Subcutaneous abdominal adipose tissue (tissue), 5 donors: ENCODE results near the gene PRDX4.

ENCODE experiments used
- H3K27ac ChIP-seq: one replicate; pipeline ENCODE4 v1.7.0; 2013; ENCODE audit warnings: low read depth, mild to moderate bottlenecking, inconsistent platforms, low read length, moderate library complexity
- H3K27me3 ChIP-seq, 5 donors: one replicate each; pipeline ENCODE4 v1.7.0; 2013; ENCODE audit warnings: low read length in 5 of 5, inconsistent platforms in 1 of 5; ENCODE audit not compliant: control insufficient read depth in 5 of 5, insufficient read depth in 4 of 5
- H3K36me3 ChIP-seq, 5 donors: one replicate each; pipeline ENCODE4 v1.7.0; 2013; ENCODE audit warnings: low read length in 5 of 5; ENCODE audit not compliant: control insufficient read depth in 5 of 5, insufficient read depth in 5 of 5
- H3K4me1 ChIP-seq, 5 donors: one replicate each; pipeline ENCODE4 v1.7.0; 2013; ENCODE audit warnings: low read length in 5 of 5, mild to moderate bottlenecking in 3 of 5, moderate library complexity in 1 of 5; ENCODE audit not compliant: control insufficient read depth in 5 of 5, insufficient read depth in 5 of 5
- H3K4me3 ChIP-seq, 5 donors: one replicate each; pipeline ENCODE4 v1.7.0; 2013; ENCODE audit warnings: low read length in 5 of 5, low read depth in 1 of 5
- H3K9ac ChIP-seq, 5 donors: one replicate each; pipeline ENCODE4 v1.7.0; 2013; ENCODE audit warnings: low read length in 5 of 5, mild to moderate bottlenecking in 4 of 5, moderate library complexity in 3 of 5
- H3K9me3 ChIP-seq, 5 donors: one replicate each; pipeline ENCODE4 v1.7.0; 2013; ENCODE audit warnings: low read length in 5 of 5; ENCODE audit not compliant: control insufficient read depth in 5 of 5
- donor health status: healthy.
- donor health status: healthy.
- donor health status: healthy.
- donor health status: healthy.
- donor health status: healthy.

The PRDX4 gene

GRCh38 chrX:23667239-23668177, at the start of gene PRDX4:
TSS of gene PRDX4 (plus strand) at chrX:23667493. CDS start at chrX:23667571, 78 bp downstream.
- Histone ChIP-seq H3K27ac (no peak within 1 kb of the TSS), H3K9ac (peak within 1 kb of the TSS; percentile 52 to 75 (median 73)), H3K27me3 (peaks cover 0 to 3% (median 0%) of the 10 kb centered on the region in 5 donors), H3K9me3 (no peaks in the 10 kb centered on the region), H3K36me3 (no peaks in the 10 kb centered on the region), H3K4me3 (peak within 1 kb of the TSS; percentile 60 to 77 (median 75)), H3K4me1 (peaks cover 0 to 17% (median 7%) of the 10 kb centered on the region in 5 donors)

GRCh38 chrX:23621621-23622265, 45.5 kb upstream of the PRDX4 start:
- Histone ChIP-seq H3K4me3 (no peak overlapping the region), H3K36me3 (no peaks in the 10 kb centered on the region), H3K9ac (no peak overlapping the region), H3K27ac (no peak overlapping the region), H3K9me3 (peaks cover 0 to 3% (median 0%) of the 10 kb centered on the region in 5 donors), H3K4me1 (no peaks in the 10 kb centered on the region), H3K27me3 (peaks cover 0 to 15% (median 10%) of the 10 kb centered on the region in 5 donors)

GRCh38 chrX:23623797-23624196, 43.5 kb upstream of the PRDX4 start:
- no peaks in the 10 kb centered on the region for H3K4me1 ChIP-seq
- H3K36me3 ChIP-seq: no peaks in the 10 kb centered on the region
- H3K4me3 ChIP-seq: no peak overlapping the region
- H3K9ac ChIP-seq: no peak overlapping the region
- peaks cover 0 to 3% (median 0%) of the 10 kb centered on the region in 5 donors for H3K9me3 ChIP-seq
- no peak overlapping the region for H3K27ac ChIP-seq
- H3K27me3 ChIP-seq: peaks cover 0 to 18% (median 10%) of the 10 kb centered on the region in 5 donors

- Histone ChIP-seq H3K9ac (no peak overlapping the region), H3K36me3 (no peaks in the 10 kb centered on the region), H3K4me3 (no peak overlapping the region), H3K27me3 (peaks cover 0 to 18% (median 10%) of the 10 kb centered on the region in 5 donors), H3K9me3 (no peaks in the 10 kb centered on the region), H3K4me1 (no peaks in the 10 kb centered on the region), H3K27ac (no peak overlapping the region)
These were observed 40.6 kb upstream of the PRDX4 start for GRCh38 chrX:23626651-23627050.

- Histone ChIP-seq H3K27me3 (peaks cover 0 to 15% (median 5%) of the 10 kb centered on the region in 5 donors), H3K4me3 (no peak overlapping the region), H3K4me1 (no peaks in the 10 kb centered on the region), H3K9me3 (no peaks in the 10 kb centered on the region), H3K27ac (no peak overlapping the region), H3K36me3 (no peaks in the 10 kb centered on the region), H3K9ac (no peak overlapping the region)
These were observed 39.2 kb upstream of the PRDX4 start for GRCh38 chrX:23628131-23628530.

GRCh38 chrX:23631136-23631535, 36.2 kb upstream of the PRDX4 start:
- Histone ChIP-seq H3K27ac (no peak overlapping the region), H3K9me3 (no peaks in the 10 kb centered on the region), H3K4me1 (no peaks in the 10 kb centered on the region), H3K9ac (no peak overlapping the region), H3K4me3 (no peak overlapping the region), H3K36me3 (no peaks in the 10 kb centered on the region), H3K27me3 (peaks cover 2 to 15% (median 6%) of the 10 kb centered on the region in 5 donors)

- H3K27ac ChIP-seq: no peak overlapping the region
- H3K9me3 ChIP-seq: no peaks in the 10 kb centered on the region
- peaks cover 7 to 25% (median 16%) of the 10 kb centered on the region in 5 donors for H3K27me3 ChIP-seq
- no peak overlapping the region for H3K9ac ChIP-seq
- no peaks in the 10 kb centered on the region for H3K4me1 ChIP-seq
- no peaks in the 10 kb centered on the region for H3K36me3 ChIP-seq
- no peak overlapping the region for H3K4me3 ChIP-seq
These were observed 33.3 kb upstream of the PRDX4 start for GRCh38 chrX:23633834-23634580.

- no peak overlapping the region for H3K27ac ChIP-seq
- H3K4me1 ChIP-seq: no peaks in the 10 kb centered on the region
- H3K36me3 ChIP-seq: no peaks in the 10 kb centered on the region
- H3K4me3 ChIP-seq: no peak overlapping the region
- H3K27me3 ChIP-seq: peaks cover 7 to 25% (median 16%) of the 10 kb centered on the region in 5 donors
- H3K9me3 ChIP-seq: peaks cover 0 to 5% (median 2%) of the 10 kb centered on the region in 5 donors
- H3K9ac ChIP-seq: no peak overlapping the region
These were observed 30.1 kb upstream of the PRDX4 start for GRCh38 chrX:23637187-23637586.

GRCh38 chrX:23643020-23643419, 24.3 kb upstream of the PRDX4 start:
- H3K9me3 ChIP-seq: peaks cover 0 to 5% (median 3%) of the 10 kb centered on the region in 5 donors
- no peak overlapping the region for H3K27ac ChIP-seq

More at GRCh38 chrX:23643020-23643419, 24.3 kb upstream of the PRDX4 start:
- Histone ChIP-seq H3K4me1 (no peaks in the 10 kb centered on the region), H3K9ac (no peak overlapping the region), H3K27me3 (no peaks in the 10 kb centered on the region), H3K36me3 (no peaks in the 10 kb centered on the region), H3K4me3 (no peak overlapping the region)
